HTERT RPE-1 (cell line): ENCODE measurements around the gene RABL6.
"Not testable (repeated sequence)": the region's sequence is repeated elsewhere in the genome, so short reads cannot be mapped to it uniquely, and the experiment has no call there.

Experiments used
- in situ Hi-C: fragments of 300-500 bp; cut with MboI; formaldehyde crosslinking; loops from 4 replicates; pipeline ENCODE4 v1.14.3; 2020; ENCODE audit warnings: low sequenced_read_pairs

RABL6 gene

GRCh38 chr9:136875155-136875554 is 67.4 kb downstream of the RABL6 start:
- in situ Hi-C loops = no loop called here

- in situ Hi-C loops = no loop called here
These were observed 68.7 kb downstream of the RABL6 start for GRCh38 chr9:136876476-136876875.

- in situ Hi-C loops = no loop called here
These were observed 72.9 kb downstream of the RABL6 start for GRCh38 chr9:136880651-136881050.

DNA sequence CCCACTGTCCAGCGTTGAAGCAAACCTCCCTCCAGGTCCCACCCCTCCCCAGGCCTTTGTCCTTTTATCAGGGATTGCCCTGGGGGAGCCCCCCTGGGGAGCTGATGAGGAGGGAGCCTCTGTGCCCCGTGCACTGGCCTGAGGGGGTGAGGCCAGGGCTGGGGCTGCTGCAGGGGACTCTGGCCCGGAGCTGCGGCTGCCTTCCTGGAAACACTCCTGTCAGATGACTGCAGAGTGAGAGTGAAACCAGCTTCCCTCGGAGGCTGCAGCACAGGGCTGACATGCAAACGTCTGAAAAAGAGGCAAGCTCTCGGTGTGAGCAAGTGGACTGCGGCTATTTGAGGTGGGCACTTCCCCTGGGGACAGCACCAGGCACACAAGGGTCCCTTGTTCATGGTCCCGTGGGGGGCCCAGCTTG is 74.0 kb downstream of the RABL6 start:
- in situ Hi-C loops = no loop called here

GRCh38 chr9:136882109-136882946 is 74.6 kb downstream of the RABL6 start:
- in situ Hi-C loops = no loop called here

- in situ Hi-C loops = not testable (repeated sequence)
These were observed 75.2 kb downstream of the RABL6 start for GRCh38 chr9:136882947-136883283.

DNA sequence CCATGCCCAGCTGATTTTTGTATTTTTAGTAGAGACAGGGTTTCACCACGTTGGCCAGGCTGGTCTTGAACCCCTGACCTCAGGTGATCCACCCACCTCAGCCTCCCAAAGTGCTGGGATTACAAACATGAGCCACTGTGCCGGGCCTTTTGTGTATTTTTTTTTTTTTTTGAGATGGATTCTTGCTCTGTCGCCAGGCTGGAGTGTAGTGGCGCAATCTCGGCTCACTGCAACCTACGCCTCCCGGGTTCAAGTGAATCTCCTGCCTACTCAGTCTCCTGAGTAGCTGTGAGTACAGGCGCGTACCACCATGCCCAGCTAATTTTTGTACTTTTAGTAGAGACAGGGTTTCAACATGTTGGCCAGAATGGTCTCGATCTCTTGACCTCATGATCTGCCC is 75.9 kb downstream of the RABL6 start:
- in situ Hi-C loops = not testable (repeated sequence)

DNA sequence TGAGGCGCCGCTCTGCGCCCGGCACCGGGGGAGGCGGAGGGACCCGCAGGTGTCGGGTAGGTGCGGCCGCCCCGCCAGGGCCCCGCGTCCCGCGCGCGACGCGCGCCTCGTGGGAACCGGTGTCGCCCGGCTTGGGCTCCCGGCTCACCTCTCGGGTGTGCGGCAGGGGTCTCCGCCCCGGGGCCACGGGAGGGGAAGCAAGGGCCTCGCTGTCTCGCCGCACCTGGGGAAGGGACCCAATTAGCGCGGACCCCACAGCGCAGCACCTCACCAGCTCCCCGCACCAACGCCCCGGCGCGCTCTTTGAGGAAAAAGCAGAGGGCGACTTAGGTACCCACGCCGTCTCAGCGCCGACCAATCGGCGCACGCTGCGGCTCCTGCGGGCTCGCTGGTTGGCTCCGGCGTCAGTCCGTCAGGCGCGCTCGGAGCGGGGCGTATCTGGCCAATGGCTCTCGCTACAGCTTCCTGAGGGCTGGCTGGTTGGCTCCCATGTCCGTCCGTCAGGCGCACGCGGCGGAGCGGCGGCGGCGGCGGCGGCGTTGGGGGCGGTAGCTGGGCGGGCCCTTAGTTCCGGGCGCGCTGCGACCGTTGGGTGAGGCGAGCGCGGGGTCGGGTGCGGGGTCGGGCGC is 78.3 kb downstream of the RABL6 start, which contains the start of gene TRAF2:
Gene TRAF2 (plus strand): TSS at position 567 of the 629 bp plus-strand sequence. CDS start 12,225 bp downstream, outside the sequence.
- in situ Hi-C loops = no loop called here

DNA sequence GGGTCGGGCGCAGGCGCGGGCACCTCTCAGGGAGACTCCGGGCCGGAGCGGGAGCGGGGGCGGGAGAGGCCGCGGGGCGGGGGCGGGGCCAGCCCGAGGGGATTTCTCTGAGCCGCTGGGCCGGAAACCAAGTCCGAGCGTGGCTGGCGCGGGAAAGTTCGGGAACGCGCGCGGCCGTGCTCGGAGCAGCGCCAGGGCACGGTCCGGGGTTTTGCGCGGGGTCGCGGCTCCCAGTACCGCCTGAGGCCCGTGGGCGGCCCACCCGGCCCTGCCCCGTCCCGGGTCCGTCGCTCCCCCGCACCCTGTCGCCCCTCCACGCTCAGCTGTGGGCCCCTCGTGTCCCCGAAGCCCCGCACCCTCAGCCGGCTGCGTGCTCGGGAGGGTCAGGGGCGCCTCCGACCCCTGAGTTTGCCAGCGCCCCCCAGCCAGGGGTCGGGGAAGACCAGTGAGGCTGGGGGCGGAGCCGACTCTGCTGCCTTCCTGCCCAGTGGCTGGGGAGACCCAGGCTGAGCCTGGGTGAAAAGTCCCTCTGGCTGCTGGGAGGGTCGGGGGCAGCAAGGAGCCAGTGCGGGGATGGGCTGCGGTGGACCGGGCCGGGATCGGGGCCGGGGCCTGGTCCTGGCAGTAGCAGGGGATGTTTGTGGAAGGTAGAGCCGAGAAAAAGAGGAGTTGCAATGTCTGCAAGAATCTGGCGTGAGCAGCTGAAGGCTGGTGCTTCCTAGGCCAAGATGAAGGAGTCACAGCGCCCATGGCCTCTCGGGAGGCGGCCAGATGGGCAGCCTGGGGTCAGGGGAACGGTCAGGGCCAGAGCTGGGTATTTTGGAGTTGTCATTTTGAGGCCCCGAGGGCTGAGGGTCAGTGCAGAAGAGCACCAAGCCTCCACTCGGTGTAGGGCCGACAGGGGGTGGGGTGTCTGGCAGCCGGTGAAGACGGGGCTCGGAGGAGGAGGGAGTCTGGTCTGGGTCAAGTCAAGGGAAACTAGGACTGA is 79.2 kb downstream of the RABL6 start:
- in situ Hi-C loops = no loop called here

DNA sequence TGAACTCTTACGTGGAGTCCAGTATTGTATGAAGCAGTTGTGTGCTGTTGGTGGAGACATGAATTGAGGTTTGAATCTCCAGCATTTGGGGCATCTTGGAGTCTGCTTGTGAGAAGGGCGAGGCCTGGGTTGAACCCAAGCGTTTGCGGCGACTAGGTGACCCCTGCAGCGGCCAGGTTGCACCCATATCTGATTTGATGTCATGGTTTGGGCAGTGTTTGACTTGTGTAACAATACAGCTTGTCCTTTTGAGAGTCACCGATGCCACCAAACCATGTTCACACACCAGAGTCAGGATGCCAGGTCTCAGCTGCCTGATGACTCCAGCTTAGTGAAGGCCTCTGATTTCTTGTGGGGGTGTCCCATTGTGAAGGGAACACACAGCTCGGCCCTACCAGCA is 80.7 kb downstream of the RABL6 start:
- in situ Hi-C loops = no loop called here

DNA sequence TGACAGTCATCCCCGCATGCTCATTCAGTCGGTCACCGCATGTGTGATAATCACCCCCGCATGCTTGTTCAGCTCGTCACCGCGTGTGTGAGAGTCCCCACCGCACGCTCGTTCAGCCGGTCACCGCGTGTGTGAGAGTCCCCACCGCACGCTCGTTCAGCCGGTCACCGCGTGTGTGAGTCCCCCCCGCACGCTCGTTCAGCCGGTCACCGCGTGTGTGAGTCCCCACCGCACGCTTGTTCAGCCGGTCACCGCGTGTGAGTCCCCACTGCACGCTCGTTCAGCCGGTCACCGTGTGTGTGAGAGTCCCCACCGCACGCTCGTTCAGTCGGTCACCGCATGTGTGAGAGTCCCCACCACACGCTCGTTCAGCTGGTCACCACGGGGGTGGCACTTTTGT is 82.1 kb downstream of the RABL6 start:
- in situ Hi-C loops = no loop called here

GRCh38 chr9:136890661-136891060 is 82.9 kb downstream of the RABL6 start:
- in situ Hi-C loops = no loop called here
